GM18858 (cell line): ENCODE results near the gene TSHZ2.

Experiments used
- ATAC-seq: cut with Tn5 transposase; IDR thresholded peaks from one replicate; pipeline ENCODE4 v1.9.1; 2021; ENCODE audit not compliant: unreplicated experiment

TSHZ2 gene

DNA sequence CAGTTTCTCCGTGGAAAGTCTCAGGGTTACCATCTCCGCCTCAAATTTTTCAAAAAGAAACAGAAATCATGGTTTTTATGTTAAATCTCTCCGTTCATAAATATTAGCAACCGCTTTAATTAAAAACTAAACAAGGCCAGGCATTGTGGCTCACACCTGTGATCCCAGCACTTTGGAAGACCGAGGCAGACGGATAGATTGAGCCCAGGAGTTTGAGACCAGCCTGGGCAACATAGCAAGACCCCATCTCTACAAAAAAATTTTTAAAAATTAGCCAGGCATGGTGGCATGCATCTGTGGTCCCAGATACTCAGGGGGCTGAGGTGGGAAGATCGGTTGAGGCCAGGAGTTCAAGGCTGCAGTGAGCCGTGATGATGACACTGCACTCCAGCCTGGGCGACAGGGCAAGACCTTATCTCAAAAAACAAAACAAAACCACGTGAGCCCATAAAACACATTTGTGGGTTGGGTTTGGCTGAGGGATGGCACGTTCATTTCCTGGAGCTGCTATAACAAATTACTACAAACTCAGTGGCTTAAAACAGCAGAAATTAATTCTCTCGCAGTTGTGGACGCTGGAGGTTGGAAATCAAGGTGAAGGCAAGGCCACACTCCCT lies 398.3 kb downstream of the TSHZ2 start:
- no peak for ATAC-seq

DNA sequence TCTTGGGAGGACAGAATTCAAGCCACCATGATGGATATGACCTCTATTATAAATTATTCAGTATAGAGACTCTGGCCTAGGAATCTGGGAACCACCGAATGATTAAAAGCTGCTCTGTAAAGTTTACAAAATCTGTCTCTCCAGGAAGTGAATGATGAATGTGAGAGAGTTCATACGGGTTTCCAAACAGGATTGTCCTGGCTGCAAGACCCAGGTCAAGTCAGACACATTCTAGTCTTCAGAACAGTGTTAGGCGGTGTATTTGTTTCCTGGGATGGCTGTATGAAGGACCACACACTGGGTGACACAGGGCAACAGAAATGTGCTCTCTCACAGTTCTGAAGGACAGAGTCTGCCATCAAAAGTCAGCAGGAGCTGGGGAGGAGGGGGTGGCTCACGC lies 399.1 kb downstream of the TSHZ2 start:
- ATAC-seq = no peak

DNA sequence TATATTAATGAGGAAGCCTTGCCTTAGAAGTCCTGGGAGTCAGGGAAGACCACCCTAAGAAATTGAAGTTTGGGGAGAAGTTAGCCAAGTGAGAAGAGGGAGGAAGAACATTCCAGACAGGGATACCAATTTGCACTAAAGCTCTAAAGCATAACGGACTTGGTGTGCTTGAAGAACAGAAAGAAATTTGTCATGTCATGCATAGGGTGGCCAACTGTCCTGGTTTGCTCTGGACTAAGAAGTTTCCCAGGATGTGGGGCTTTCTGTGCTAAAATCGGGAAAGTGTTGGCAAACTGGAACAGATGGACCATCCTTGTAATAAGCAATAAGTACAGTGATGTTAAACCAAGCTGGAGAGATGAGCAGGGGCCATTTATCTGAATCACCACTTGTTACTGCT lies 403.9 kb downstream of the TSHZ2 start:
- no peak for ATAC-seq

DNA sequence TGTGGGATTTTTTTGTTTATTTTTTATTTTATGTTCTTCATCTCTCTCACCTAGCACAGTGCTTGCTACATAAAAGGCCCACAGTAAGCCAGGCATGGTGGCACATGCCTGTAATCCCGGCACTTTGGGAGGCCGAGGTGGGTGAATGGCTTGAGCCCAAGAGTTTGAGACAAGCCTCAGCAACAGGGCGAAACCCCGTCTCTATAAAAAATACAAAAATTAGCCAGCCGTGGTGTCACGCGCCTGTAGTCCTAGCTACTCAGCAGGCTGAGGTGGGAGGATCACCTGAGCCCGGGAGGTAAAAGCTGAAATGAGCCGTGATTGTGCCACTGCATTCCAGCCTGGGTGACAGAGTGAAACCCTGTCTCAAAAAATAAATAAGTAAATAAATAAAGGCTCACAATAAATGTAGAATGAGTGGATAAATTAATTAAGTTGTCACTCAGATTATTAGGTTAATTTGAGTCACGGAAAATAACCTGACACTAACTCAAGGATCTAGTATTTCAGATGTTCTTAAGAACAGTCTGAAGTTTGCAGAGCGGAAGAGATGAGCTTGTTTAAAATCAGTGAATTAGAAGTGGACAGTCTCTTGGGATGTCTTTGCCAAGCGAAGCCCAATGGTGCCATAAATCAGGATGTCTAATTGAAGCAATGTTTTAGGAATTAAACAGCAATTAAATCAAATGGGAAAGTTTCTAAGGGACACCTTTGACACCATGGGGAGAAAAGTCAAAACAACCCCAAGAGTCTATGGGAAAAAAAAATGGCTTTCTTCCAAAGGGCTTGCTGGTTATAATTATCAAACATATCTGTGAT lies 407.1 kb downstream of the TSHZ2 start:
- no peak for ATAC-seq

DNA sequence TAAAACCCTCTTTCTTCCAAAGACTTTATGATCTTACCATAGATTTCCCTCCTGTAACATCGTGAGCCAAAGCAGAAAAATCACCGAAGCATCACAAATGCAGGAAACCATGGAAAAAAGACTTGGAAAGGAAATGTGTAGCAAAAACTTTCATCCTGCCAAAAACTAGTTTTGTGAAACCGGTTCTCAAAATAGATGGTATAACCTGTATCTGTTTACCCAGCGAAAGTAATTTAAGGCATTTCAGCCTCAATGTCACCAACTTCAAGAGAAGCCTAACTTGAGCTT lies 407.6 kb downstream of the TSHZ2 start:
- ATAC-seq = no peak

DNA sequence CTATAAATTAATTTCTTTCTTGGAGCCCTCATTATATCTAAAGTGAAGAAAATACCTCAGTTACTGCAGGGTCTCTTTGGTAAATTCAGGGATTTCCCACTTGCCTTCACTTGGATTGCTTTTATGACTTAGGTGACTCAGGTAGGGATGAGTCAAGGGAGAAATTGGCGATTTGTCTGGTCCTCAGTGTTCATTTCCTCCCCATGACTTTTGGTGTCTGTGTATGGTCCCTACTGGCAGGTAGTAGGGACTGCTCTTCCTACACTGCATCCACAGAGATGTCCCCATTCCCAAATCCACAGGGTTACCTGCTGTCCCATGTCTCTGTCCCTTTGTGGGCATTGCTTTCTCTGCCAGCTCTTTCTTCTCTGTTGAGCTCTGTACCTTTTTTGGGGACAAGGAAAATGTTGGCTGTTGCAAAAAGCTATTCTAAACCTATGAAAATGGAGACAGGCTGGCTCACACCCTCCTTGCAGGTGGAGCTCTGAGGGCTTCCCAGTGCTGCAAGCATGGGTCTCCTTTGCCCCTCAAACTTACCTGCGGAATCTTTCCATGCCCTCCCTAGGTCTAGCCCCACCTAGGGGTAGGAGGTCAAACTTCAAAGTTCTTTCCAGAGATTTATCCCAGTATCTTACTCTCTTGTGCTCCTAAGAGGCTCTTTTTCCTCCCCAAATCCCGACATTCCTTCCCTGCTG lies 409.6 kb downstream of the TSHZ2 start:
- no peak for ATAC-seq

DNA sequence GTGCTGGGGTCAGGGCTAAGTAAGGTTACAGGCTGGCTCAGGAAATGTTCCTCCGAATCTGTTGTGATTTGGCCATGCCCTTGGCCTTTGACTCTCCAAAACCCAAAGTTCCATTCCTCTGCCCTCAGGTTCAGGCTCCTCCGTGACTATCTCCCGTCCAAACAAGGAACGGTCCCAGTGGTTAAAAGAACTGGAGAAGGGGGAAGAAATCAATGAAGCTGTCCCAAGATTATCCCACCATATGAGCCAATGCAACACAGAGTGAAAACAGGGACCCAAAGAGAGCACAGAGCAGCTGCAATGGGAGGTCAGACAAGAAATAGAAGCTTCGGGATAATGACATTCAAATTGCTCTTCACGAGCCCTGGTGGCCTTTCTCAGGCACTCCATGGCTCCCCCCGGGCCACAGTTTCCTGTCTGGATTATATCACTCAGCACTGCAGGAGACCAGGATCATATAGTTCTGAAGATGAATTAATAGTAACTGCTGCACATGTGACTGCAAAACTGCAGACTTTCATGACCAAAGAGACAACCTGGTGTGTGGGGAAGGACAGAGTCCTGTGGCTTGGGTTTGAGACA lies 410.2 kb downstream of the TSHZ2 start:
- ATAC-seq = no peak

DNA sequence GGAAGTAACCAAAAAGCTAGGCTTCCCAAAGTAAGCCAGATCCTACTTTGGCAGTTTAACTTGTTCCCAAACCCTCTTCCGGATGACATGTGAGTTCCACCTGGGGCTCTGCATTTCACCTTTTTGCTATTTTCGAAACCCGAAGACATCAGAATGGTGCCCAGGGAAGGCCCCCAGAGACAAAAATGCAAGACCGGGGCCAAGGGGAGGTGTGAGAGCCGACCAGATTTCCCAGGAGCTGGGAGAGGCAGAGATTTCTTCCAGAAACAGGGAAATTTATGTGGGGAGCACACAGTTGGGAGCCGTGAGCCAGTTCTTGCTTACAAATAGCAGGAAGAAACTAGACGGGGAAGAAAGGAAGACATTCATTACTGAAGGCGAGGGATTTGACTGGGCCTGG lies 411.8 kb downstream of the TSHZ2 start:
- no peak for ATAC-seq

DNA sequence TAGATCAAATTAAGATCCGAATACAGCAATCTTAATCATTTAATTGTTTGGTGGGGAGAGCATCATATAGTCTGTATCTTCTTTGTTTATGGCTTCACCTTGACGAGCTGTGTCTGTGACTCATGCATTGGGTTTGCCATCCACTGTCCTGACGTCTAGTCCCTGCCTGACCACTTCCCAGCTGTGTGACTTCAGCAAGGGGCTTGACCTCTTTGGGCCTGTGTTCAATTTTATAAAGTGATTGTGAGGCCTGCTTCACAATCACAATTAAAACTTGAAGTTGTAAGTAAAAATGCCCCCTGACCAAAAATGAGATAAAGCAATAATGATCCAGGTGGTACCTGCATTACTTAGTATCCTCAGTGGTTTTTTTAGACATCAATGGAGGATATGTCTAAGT lies 412.2 kb downstream of the TSHZ2 start:
- ATAC-seq = no peak

DNA sequence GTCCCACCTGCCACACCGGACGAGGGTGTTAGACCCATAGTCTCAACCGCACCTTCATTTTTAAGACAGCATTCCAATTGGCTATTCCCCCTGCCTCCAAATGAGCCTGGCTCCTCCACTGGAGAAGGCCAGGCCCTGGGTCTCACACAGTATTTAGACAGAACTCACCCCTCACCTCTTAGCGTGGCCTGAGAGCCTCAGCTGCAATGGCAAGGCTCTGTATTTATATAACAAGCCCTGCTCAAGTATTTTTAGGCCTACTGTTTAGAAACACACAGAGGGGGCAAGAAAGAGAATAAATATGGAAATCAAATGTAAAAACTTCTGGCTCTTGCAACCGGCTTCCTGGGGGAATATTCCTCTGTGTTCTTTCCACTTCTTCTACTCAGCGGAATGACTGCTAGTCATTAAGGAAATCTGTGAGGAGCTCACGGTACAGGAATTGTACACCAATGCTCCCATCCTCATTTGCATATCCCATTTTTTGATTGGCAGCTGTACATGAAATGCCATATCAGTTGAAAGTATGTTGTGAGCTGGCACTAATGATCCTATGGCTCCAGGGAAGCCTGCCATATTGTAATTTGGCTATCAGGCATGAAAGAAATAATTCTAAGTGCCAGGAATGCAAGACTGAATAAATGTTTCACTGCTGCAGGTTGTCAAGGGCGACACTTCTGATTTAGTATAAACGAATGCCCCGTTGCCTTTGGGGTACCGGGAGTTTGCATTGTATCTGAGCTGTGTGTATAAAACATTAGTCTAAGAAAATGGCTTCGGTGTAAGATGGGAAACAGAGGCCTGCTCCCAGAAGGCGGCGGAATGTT lies 414.0 kb downstream of the TSHZ2 start:
- ATAC-seq = no peak

DNA sequence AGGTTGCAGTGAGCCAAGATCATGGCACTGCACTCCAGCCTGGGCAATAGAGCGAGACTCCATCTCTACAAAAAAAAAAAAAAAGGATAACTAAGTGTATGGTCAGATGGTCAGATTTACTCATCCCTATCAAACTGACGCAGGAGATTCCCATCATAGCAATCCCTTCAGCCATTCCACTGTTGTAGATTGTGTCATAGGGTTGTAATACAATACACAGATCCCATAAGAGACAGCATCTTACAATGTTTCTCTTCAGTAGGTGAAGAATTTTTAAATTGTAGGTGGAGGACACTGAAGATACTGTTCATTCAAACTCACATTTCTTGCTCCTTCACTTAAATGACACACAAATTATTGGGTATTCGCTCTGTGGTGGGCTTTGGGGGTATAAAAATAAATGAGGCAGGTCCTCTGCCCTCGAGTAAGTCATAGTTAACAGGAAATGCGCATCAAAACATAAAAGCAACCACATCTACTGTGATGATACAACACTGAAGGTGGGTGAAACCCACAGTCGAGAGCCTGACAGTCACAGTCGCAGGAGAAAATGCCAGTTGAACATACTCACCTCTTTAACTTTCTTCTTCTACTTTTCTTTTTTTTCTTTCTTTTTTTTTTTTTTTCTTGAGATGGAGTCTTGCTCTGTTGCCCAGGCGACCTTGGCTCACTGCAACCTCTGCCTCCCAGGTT lies 416.0 kb downstream of the TSHZ2 start:
- ATAC-seq = no peak

DNA sequence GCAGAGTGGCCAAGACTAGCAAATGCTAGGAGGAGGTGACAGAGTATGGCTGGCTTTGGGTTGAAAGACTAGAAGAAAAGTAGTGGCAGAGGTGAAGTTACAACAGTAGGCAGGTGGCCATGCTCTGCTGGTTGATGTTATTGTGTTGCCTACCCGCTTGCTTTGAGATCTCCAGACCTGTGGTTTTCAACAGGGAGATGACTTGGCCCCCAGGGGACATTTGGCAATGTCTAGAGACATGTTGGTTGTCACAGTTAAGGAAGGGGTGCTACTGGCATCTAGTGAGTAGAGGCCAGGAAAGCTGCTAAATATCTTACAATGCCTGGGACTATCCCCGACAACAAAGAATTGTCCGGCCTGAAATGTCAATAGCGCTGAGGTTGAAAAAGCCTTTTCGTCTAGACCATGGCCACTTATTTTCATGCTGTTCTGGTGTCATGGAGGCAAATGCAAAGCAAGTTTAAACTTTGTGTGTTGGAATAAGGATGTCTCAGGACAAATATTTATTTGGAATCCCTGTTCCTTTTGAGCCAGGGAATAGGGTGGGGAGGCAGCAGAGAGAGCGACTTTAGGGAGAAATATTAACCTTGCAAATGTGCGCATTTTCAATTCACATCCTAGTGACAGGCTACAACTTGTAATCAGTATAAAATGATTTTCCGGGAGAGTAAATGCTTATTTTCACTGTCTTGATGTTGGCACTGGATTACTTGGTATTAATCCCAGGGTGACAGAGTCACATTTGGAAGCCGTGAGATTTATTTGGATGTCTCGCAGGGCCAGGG lies 417.6 kb downstream of the TSHZ2 start:
- no peak for ATAC-seq

DNA sequence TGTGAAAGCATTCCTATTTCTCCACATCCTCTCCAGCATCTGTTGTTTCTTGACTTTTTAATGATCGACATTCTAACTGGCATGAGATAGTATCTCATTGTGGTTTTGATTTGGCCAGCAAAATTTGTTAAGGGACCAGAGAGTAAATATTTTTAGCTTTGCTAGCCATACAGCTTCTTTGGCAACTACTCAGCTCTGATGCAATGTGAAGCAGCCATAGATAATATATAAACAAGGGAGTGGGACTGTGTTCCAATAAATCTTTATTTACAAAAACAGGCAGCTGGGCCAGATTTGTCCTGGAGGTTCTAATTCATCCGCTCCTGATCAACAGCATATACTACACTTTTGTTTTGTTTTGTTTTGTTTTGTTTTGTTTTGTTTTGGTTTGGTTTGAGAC lies 418.6 kb downstream of the TSHZ2 start:
- no peak for ATAC-seq

DNA sequence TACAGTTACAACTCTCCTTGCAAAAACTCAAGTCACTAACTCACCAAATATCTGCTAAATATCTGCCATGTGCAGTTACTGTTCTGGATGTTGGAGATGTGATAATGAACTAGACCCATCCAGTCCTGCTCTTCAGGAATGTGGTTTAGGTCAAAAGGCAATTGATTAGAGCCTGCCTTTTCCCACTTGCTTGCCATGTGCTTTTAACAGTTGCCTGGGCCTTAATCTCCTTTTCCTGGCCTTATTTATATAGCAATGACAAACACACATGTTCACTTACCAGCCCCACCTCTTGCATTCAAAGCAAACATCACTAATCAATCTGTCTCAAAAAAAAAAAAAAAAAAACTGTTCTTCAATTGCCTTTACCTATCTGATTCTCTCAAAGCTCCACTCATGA lies 422.3 kb downstream of the TSHZ2 start:
- no peak for ATAC-seq

DNA sequence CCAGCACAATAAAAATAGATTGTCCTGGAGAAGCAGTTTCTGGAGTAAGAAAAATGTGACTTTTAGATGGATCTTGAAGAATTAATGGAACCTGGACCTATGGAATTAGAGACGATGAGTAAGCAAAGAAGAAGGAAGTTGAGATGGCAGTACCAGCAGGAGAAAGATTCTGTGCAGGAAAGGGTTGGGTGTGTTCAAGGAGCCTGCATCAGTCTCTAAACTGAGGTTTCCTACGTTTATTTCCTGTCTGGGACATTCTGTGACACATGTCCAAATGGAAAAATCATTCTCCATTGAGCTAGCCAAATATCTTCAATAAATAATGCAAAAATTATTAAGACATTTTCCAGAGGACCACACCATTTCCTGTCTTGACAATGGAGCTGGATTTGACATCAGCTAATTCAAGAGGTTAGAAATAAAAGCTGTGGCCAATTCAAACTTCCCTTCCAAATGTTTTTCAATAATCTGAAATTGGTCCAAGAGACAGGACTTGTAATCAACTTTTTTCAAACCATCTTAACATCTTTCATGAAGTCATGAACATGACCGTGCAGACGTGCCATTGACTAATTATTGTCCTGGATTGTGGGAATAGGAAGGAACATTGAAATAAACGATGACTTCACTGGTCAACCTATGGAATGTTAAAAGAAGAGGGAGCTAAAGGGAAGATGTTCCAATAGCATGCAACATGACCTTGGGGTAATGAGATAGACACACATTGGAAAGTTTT lies 423.2 kb downstream of the TSHZ2 start:
- no peak for ATAC-seq

DNA sequence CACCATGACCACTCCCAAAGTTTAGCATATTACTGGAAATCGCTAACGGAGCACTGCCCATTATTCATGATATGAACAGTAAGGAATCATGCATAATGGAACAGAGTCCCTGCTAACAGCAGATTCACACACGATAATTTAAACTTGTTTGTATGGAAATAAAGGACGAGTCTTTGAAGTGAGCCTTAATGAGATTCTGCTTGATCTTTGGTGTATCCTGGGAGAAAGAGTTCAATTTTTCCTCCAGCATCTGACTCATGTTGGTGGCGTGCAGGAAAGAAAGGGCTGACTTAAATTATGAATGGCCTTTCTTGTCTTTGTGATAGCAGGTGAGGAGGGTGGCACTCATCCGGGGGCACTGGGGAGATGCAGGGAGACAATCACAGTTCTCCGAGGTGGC lies 426.9 kb downstream of the TSHZ2 start:
- ATAC-seq = no peak

DNA sequence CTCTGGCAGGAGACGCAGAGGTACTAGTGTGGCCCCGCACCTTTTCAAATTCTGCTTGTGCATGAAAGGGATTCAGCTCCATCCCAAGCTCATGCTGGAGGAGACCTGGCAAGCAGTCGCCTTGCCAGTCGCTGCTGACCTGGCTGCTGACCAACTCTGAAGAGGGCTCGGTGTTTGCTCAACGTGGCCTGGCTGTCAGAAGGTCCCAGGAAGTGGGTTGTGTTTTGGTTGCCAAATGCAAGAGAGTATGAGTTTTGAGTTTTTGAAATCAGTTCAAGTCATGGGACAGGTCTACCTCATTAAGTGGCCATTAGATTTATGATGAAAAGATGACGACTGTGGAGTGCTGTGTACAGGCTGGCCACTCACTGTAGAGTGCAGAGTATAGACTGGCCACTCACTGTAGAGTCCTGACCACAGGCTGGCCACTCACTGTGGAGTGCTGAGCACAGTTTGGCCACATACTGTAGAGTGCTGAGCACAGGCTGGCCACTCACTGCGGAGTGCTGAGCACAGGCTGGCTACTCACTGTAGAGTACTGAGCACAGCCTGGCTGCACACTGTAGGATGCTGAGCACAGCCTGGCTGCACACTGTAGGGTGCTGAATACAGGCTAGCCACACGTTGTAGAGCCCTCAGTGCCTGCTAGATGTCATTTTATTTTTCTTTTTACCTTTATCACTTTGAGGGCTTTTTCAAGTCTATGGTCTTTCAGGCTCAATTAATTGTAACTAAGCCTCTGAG lies 427.6 kb downstream of the TSHZ2 start:
- no peak for ATAC-seq

DNA sequence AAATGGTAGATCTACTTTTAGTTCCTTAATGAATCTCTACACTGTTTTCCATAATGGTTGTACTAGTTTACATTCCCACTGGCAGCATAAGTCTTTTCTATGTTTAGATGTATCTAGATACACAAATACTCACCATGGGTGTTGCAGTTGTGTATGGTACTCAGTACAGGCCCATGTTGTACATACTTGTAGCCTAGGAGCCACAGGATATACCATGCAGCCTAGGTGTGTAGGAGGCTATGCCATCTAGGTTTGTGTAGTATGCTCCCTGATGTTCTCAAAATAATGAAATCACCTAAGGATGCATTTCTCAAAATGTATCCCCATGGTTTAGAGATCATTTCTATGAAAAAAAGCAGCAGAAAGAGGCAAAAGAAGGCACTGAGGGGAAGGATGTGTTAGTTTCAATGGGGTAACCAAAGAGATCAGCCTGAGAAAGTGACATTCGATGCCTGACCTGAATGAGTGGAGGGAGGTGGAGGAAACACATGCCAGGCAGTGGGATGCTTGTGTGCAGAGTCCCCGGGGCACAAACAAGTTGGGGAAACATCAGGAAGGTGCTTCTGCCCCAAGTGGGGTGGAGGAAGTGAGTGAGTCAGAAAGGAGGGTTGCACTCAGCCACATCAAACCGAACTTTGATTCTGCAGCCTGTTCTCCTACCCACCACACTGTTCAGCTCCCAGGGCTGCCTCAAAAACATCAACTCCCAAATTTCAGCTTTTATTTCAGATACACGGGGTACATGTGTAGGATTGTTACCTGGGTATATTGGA lies 430.3 kb downstream of the TSHZ2 start:
- no peak for ATAC-seq
